ENCODE measurements around the gene PDX1.

PDX1 gene

DNA sequence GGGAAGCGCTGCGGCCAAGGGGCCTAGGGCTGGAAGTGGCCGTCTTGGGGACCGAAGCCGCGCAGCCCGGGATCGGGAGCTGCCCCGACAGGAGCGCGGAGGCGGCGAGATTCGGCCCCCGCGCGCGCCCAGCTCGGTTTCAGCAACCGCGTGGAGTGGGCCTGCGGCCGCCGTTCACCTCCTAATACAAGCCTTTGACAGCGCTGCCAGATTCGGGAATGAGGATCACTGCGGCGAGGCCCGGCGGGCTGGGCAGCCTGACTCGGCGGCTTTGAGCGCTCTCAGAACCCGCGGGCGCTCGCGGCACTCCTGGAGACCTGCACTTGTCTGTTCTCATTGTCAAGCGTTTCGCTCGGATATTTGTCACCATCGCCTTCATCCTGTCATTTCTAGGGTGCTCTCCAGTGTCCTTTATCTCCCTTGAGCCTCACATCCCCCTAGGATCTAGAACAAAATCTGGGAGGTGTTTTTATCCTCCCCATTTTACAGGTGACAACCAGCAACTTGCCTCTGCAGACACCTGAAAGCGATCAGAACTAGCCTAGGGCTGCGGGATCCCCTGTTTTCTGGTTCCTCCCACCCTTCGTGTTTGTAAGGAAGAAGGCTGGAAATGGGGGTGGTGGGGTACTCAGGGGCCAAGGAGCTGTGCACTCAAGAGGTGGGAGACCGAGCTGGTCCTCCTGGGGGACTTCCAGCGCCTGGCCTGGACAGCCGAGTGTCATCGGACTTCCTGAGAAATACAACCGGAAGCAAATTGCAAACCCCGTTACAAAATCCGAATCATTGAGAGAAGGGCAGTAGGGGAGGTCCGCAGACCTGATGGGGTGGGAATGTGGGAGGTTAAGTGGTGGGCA is 50.8 kb downstream of the PDX1 start:
- no peak for DNase-seq (ENCODE audit: low read depth in 2 of 2)

DNA sequence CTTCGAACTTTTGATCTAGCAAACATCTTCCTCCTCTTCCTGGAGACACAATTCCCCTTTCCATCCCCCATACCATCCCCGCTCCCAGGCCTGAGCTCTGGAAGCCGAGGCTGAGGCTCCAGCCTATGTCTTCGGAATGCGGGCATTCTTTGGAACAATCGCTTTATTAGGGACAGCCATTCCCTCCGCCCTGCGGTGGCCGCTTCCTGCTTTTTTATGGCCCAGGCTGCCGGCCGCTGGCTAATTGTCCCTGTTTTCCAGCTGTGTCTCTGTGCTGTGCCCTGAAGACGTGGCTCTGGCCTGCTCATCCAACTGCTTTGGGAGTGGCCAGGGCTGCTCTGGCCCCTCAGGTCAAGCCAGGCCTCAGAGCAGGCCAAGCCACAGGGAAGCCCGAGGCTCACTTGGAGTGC is 51.4 kb downstream of the PDX1 start:
- DNase-seq (ENCODE audit: low read depth in 2 of 2), result no peak

DNA sequence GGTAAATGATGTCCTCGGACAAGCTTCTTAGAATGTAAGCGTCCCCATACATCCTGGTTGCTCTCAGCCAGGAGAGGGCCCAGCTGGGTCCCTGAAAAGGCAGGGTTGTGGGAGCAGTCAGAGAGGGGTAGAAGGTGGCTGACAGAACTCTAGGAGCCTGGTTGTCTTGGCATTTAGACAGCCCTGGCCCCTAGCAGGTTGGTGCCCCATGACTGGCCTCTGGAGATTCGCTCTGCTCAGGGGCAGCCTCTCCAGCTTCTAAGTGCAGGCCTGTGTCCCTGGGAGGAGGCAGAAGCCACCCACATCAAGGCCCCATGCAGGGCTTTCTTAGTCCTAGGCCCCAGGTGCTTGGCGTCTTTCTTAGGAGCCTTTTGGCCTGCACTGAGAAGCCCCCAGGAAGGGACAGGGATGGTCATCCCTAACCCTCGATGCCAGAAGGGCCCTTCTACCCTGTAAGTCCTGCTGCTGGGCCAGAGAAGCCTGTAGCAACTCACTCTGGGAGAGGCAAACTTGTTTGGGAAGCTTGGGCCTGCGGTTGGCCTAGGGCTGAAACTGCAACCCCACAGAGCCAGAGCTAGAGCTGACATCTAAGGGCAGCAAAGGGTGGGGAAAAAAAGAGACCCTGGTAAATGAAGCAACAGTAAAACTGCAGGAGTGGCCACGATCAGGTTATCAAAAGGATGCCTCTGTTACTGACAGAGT is 52.1 kb downstream of the PDX1 start:
- no peak for DNase-seq (ENCODE audit: low read depth in 2 of 2)

DNA sequence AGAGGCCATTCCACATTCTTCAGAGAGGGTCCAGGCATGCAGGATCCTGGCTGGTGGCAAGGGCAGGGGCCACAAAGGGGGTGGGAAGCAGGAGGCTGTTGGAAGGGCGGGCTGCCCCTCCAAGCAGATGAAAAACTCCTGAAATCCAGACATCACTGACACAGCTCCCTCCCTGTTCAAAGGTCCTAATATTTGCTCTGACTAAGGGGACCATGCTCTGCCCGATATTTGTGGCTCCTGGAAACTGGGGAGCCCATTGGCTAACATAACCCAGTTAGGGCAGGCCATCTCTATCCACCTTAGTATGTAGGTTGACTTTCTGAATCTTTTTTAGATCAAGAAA is 52.6 kb downstream of the PDX1 start:
- no peak for DNase-seq (ENCODE audit: low read depth in 2 of 2)

DNA sequence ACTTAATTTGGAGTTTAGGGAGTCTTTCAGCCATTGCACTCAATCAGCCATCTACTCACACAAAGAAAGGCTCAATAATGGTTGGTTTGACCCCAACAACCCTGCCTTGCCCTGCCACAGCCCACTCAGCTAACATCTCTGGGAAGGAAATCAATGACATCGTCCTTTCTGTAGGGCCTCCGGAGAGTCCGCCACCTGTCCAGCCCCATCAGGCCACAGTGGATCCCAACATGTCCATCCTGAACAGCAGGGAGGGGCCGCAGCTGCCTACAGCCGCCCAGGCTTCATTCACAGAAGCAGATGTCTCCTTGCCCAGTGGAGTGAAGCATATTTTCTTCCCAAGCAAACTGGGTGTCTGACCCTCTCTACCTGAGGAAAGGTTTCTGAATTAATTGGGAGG is 53.5 kb downstream of the PDX1 start:
- DNase-seq (ENCODE audit: low read depth in 2 of 2), result no peak

DNA sequence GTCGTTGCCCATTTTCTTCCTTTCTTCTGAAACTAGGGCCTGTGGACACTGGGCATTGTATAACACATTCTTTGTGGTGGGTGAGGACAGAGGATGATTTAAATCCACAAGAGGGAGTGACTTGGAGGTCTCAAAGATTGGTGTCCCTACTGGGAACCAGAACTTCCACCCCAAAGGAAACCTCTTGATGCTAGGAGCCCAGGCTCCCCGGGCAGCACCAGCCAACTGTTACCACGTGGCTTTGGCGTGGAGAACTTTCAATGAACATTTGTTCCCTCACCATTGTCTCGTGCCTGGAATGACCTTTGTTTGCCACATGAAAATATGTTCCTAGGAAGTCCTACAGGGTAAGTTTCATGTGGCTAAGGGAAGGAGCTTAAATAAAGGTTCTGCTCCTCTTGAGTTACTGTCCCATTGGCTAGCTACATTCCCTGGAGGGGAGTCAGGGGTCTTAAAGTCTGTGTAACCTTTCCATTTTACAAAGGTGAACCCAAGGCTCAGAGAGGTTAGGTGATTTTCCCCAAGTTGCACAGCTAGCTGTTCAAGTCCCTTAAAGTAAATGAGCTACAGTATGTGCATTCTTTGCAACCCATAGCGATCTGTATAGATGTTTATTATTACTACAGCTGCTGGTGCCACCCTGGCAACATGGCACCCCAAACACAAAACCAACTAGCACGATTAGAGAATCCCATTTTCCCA is 54.3 kb downstream of the PDX1 start:
- no peak for DNase-seq (ENCODE audit: low read depth in 2 of 2)
